Sigmoid colon (tissue), 3 donors: ENCODE measurements around the gene SYNGR1.

ENCODE experiments used
- POLR2A ChIP-seq, 2 donors: fragments of 450-650 bp; IDR thresholded peaks; one replicate each; pipeline ENCODE4 v1.6.1; 2016; ENCODE audit warnings: antibody characterized with exemption in 2 of 2, mild to moderate bottlenecking in 2 of 2, moderate library complexity in 2 of 2
- TF ChIP-seq, protein P1 (sequence below), 4 experiments: fragments of 450-650 bp in 3 of 4; fragments of 200-600 bp in 1 of 4; IDR thresholded peaks; one replicate each; pipeline ENCODE4 v1.5.1; 2016 to 2019; ENCODE audit warnings: antibody characterized with exemption in 4 of 4, mild to moderate bottlenecking in 3 of 4, moderate library complexity in 2 of 4

DNA sequence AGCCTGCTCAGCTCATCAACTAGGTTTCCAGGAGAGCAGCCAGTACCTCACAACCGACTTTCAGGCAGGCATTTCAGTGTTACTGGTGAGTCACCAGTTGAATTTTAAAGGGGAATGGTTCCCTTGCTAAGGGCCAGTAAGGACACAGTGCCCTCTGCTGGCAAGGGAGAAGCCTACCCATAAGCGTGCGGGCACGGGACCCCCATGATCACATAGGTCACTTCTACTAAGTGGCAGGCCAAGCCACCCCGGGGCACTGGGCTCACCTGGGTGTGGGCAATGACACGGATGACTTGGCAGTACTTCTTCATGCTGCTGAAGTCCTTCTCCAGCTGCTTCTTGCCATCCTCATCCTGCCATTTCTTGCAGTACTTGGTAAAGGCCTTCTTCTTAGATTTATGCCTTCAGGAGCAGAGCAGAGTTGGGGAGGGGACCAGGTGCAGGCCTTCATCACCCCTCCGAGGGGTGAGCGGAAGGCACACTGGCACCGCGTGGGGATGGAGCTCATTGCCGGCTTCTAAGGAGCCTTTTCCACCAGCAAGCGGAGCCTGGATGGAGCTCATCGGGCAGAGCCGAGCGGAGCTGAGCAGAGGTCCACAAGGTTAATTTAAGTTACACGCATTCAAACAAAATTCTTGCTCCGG is 33.2 kb upstream of the SYNGR1 start:
- TF ChIP-seq, protein P1, sequence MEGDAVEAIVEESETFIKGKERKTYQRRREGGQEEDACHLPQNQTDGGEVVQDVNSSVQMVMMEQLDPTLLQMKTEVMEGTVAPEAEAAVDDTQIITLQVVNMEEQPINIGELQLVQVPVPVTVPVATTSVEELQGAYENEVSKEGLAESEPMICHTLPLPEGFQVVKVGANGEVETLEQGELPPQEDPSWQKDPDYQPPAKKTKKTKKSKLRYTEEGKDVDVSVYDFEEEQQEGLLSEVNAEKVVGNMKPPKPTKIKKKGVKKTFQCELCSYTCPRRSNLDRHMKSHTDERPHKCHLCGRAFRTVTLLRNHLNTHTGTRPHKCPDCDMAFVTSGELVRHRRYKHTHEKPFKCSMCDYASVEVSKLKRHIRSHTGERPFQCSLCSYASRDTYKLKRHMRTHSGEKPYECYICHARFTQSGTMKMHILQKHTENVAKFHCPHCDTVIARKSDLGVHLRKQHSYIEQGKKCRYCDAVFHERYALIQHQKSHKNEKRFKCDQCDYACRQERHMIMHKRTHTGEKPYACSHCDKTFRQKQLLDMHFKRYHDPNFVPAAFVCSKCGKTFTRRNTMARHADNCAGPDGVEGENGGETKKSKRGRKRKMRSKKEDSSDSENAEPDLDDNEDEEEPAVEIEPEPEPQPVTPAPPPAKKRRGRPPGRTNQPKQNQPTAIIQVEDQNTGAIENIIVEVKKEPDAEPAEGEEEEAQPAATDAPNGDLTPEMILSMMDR (IDR thresholded peaks at IDR 0.05) = peak; percentile 79 to 87 (median 84)
- TF ChIP-seq POLR2A (IDR thresholded peaks at IDR 0.05) = no peak
